ENCODE measurements around the gene TEX48.

TEX48 gene

DNA sequence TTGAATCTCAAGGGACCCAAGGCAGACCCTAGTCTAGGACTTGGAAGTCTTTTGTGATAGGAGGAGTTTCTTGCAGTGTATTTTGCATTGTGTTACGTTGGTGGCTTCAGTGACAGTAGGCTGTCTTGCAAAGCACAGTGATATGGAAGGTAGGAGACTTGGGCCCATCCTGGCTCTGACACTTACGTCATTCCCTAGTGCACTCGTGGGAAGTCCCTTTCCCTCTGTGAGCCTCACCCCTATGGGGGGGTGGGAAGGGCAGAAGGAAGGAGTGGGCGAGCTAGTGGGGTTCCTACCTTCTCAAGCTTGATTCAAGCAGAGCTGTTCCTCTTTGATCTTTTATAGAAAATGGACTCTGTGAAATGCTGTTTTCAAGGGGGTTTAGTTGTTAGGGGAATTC lies 15.1 kb downstream of the TEX48 start:
- no peak for DNase-seq (ENCODE audit: low read depth in 2 of 2)

GRCh38 chr9:114666401-114666800 lies 15.6 kb downstream of the TEX48 start:
- DNase-seq (ENCODE audit: low read depth in 2 of 2): no peak

DNA sequence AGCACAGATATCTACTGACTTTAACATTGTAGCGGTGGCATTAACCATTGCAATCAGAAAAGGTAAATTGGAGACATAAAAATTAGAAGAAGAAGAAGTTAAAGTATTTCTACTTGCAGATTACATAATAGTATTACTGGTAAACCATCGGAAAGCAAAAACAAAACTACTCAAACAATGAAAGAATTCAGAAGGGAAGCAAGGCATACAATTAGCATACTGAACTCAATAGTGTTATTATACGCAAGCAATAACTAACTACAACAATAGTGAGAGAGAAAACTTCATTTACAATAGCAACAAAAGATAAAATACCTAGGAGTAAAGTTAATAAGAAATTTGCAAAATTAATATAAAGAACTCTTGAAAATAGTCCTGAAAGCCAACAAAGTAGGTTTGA lies 17.8 kb downstream of the TEX48 start:
- no peak for DNase-seq (ENCODE audit: low read depth in 2 of 2)

DNA sequence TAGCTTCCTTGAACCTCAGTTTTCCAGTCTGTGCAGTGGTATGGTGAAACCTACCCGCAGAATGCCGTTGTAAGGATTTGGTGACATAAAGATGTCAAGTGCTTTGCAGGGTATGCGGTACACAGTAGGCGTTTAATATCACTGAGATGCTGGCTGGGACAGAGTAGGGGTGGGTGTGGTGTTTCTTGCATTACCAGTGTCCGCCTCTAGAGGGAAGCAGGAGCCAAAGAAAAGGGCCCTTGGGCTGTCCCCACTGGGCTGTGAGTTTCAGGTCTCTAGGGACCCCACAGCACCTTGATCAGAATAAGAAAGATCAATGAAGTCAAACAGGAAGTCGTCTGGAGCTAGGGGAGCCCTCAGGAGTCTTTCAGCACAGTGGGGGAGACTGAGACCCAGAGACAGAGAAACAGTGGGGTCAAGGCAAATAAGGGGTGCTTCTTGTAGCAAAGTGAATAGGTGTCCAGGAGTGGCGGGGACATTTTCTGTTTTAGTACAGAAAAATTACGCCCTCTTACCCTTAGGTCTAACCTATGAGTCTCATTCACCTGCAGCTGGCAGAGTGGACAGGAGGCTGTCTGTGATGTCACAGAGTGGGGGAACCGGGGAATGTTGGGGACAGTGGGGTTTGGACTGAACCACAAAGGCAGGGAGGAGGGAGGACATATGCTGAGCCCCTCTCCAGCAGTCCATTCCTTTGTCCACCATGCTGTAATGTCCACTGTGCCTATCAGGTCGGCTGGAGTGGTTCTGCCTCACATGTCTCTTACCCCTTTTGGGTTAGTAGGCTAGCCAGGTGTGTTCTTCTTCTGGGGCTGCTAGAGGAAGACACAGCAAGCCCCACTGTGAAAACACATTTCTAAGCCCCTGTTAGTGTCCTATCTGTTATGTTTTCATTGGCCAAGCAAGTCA lies 19.7 kb downstream of the TEX48 start:
- peak in 1 of 2 donors; percentile 64 for DNase-seq (ENCODE audit: low read depth in 2 of 2)

DNA sequence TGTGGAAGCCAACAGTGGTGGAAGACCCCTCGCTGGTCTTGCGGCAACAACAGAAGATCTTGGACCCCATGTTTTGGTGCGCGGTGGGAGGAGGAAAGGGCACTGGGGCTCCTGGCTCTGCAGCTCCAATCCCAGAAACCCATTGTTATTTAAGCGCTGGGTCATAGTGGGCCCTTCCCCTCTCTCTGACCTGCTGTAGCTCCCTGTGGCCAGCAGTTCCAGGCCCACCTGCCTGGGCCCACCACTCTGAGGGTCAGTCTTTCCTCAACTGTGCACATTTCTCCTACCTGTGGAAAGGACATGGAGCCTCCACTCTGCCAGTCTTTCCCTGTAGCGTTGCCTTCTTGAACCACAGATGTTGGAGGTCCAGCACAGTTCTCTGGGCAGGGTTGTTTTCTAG lies 24.3 kb downstream of the TEX48 start, which contains the start of gene TEX53:
TEX53 (minus strand) TSS at position 101 of the 400 bp plus-strand sequence; CDS start at position 70, 31 bp downstream.
- DNase-seq (ENCODE audit: low read depth in 2 of 2): no peak

DNA sequence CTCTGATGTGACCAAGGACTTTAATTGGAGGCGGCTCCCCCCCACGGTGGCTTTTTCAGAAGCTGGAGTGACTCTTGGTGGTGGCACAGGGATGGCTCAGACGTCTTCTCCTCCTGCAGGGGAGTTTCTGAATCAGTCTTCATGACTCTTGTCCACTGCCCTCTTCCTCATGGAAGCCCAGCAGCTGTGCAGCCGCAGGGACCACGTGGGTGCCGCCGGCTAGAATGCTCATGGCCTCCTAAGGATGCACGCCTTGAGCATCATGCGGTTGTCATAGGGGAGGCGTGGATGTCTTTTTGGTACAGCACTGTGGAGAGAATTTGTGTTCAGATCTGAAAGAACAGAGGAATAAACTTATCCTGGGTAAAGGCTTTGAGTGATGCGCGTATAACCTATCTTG lies 25.7 kb downstream of the TEX48 start:
- no peak for DNase-seq (ENCODE audit: low read depth in 2 of 2)

DNA sequence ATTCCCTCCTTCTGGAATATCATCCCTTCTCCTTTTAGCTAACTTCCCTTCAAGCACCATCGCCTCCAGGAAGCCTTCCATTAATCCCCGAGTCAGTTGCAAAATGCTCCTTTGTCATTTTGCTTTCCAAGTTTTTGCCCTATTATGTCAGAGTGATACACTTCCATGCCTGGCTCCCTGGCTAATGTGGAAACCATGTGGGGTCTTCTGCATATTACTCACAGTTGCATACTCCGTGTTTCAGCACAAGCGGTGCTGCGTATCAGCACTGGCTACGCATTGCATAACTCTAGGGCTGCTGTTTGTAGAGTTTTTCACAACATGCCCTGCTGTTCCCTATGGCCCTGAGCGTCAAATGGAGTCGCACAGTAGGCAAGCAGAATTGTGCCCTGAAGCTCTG lies 26.3 kb downstream of the TEX48 start:
- no peak for DNase-seq (ENCODE audit: low read depth in 2 of 2)

DNA sequence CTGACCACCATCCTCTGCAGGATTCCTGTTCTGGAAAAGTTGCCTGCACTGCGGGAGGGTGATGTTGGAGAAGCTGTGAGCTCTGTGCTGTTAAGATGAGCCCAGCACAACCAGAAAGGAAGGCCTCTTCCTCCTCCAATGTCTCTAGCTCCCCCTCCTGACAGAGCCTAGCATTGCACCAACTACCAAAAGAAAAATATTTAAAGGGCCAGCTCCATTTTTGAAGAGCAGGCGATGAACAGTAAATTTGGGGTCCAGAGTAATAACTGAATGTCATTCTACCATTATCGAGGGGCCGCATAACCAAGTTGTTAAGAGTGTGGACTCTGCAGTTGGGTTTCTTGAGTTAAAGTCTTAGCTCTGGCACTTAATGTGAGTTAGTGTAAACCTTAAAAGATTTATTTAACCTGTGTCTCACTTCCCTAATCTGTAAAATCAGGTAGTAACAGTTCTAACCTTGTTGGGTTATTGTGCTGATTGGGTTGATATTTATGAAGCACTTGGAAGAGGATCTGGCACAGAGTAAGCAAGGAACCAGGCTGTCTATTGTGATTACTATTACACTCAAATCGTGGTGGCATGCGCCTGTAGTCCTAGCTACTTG lies 28.3 kb downstream of the TEX48 start:
- DNase-seq (ENCODE audit: low read depth in 2 of 2): peak; percentile 51 to 65

DNA sequence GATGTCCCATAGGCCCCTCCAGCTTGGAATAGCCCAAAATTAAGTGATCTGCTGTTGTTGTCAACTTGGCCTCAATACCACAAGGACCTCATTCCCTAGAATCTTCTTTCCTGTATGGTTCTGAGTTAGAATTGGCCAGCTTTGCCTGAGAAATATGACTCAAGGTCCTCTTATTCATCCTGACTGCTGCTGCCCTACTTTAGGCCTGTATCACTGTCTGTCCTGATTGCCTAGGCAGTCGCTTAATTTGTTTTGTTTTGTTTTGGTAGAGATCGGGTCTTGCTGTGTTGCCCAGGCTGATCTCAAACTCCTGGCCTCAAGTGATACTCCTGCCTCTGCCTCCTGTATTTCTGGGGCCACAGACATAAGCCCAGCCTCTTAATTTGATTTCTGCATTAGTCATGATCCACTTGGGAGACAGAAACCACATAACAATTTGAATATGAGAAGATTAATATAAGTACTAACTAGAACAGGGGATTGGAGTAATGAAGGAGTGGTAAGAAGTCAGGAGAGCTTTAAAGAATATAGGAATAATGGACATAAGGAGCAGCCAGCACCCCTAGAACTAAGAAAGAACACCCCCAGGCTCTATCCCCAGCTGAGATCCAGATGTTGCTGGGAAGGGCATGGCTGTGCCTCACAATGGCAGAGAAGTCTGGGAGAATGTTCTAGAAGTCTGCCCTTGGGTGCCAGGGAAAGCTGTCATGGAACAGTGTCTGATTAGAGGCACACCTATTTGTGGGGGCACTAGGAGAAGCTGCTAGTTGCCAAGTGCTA lies 29.0 kb downstream of the TEX48 start:
- DNase-seq (ENCODE audit: low read depth in 2 of 2): no peak

GRCh38 chr9:114643896-114644295 lies 38.1 kb downstream of the TEX48 start:
- DNase-seq (ENCODE audit: low read depth in 2 of 2): no peak

DNA sequence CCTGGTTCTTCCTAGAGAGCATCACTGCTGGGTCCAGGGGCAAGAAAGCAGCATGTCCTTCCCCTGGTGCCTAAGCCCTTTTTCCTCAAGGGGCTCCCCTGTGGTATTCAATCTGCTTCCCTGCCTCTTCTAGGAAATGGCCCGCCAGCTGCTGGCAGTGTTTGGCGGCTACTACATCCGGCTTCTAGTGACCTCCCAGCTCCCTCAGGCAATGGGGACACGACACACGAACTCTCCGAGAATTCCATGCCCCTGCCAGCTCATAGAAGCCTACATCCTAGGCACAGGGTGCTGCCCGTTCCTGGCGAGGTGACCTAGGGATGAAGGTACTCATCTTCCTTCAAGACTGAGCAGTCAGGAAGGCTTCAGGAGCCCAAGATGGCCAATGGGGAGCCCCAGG lies 39.0 kb downstream of the TEX48 start:
- DNase-seq (ENCODE audit: low read depth in 2 of 2): no peak

GRCh38 chr9:114641967-114642366 lies 40.0 kb downstream of the TEX48 start:
- DNase-seq (ENCODE audit: low read depth in 2 of 2): no peak

DNA sequence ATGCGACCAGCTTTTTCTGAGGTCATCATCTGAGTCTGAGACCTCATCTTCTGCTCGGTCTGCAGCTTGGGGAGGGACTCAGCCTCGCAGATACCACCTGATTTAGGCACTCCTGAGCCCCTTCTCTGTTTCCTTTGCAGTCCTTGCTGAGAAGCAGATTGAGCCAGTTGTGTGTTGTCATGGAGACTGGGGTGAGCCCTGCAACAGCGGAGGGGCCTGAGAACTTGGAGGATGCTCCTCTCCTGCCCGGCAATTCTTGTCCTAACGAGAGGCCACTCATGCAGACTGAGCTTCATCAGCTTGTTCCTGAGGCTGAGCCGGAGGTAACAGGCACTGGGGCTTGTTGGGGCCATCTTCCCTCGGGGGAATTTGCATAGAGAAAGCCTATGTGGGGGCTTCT lies 43.6 kb downstream of the TEX48 start:
- no peak for DNase-seq (ENCODE audit: low read depth in 2 of 2)

DNA sequence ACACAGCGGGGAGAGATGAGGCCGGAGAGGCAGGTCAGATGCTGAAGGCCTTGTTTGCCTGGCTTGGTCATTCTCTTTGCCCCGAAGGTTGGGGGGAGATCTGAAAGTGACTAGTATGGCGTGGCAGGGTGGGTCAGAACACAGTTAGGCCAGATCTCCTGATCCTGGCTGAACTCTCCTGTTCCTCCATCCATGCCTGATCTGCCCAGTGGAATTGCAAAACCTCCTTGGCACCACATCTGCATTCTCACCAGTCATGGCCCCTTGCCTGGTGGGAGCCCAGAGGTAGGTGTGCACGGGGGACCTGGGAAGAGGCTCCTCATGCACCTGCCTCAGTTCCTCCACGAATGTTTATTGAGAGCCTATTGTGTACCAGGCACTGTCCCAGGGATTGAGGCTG lies 47.6 kb downstream of the TEX48 start:
- no peak for DNase-seq (ENCODE audit: low read depth in 2 of 2)

DNA sequence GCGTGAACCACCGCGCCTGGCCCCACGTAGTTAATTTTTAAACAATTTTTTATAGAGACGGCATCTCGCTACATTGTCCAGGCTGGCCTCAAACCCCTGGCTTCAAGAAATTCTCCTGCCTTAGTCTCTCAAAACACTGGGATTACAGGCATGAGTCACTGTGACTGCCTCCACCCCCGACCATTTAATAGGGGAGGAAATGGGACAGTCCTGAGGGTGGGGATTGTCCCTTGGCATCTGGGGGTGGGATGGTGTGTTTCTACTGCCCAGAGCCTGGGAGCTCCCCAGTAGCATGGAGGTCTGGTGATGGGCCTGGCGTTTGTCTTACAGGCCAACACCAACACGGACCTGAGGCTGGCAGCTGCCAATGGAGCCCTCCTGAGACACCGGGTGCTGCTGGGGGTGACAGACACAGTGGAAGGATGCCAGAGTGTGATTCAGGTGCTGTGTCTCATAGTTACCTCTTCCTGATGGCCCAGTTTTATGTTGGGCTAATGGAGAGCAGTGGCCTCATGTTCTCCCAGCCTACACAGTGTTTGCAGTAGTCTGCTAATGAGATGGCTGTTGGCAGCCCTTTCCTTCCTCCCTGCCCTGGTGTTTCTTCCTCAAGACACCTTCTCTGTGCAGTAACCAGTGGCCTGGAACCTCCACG lies 48.4 kb downstream of the TEX48 start:
- no peak for DNase-seq (ENCODE audit: low read depth in 2 of 2)

DNA sequence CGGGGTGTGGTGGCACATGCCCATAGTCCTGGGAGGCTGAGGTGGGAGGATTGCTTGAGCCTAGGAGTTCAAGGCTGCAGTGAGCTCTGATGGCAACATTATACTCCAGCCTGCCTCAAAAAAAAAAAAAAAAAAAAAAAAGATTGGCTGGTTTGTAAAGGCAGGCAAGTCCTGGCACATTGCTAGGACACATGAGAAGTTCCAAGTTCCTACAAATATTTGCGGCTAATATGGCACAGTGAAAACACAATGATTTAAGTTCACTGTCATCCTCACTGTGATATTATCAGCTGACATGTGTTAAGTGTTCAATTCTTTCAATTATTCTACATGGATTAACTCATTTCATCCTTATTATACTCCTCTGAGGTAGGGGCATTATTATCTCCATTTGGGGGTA lies 50.8 kb downstream of the TEX48 start:
- no peak for DNase-seq (ENCODE audit: low read depth in 2 of 2)

GRCh38 chr9:114629563-114630090 lies 52.4 kb downstream of the TEX48 start:
- DNase-seq (ENCODE audit: low read depth in 2 of 2): no peak

GRCh38 chr9:114627553-114627952 lies 54.4 kb downstream of the TEX48 start:
- DNase-seq (ENCODE audit: low read depth in 2 of 2): no peak

- no peak for DNase-seq (ENCODE audit: low read depth in 2 of 2)
Observed at GRCh38 chr9:114626415-114627020, 55.5 kb downstream of the TEX48 start.

DNA sequence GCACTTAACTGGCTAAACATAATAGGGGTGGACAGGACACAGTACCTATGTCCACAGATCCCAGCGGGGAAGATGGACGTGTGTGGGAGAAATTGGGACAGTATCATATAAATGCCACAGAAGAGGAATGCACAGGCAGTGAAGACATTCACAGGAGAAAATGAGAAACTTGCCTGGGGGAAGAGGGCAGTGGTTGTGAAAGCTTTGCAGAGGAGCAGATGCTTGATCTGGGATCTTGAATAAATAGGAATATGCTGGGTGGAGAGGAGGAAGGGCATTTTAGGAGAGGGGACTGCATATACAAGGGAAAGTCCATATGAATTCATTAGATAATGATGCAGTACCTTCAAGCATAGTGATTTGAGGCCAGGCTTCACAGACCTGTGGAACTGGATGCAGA lies 57.3 kb downstream of the TEX48 start:
- DNase-seq (ENCODE audit: low read depth in 2 of 2): no peak

DNA sequence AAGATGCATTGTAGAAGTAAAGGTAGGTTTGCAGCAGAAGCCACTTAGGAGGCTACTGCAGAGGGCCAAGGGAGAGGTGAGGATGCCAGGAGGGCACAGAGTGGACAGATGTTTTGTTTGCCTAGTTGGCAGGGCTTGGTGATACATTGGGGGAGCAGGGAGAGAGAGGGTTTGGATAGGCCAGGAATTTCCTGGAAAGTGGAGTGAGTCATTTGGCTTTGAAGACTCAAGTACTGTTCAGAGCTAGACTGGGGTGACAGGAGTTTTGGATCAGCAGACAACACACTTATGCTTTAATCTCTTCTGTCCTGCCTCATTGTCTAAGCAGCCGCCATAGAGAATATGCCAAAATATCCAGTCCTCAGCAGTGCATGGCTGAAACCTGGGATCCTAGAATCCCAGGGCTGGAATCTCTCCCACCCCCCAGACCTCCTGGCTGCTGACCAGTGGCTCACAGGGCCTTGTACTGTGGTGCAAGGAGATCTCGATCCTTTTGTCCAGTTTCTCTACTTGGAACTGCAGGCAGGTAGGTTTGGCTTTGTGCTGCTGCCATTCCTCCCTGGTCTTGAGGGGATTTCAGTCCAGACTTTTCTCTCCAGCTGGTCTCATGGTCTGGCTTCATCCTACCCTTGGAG lies 59.9 kb downstream of the TEX48 start:
- no peak for DNase-seq (ENCODE audit: low read depth in 2 of 2)

Data from stimulated activated CD4-positive, alpha-beta T cell treated with anti-CD3 and anti-CD28 coated beads, Interleukin-15, amount 100 ng/mL, for 48 hours (primary cell).